Measurements from ENCODE around the gene TRPM3. TPM values are rescaled to one million over a fixed set of nuclear protein-coding genes. Genes with fewer than 3 reads are reported as not detected.

Gene TRPM3
- total RNA-seq, 1 donor, result under 0.01 TPM

- H3K4me3 ChIP-seq (ENCODE audit: low read depth, low read length), result no peak overlapping the region
- TF ChIP-seq CTCF (IDR thresholded peaks at IDR 0.05; ENCODE audit: insufficient read depth, low read depth, low read length), result no peak
- DNase-seq (ENCODE audit: low read depth), result no peak
Observed at GRCh38 chr9:70581955-70582350, 539.5 kb downstream of the TRPM3 start.

- no peak for DNase-seq (ENCODE audit: low read depth)
- TF ChIP-seq CTCF (IDR thresholded peaks at IDR 0.05; ENCODE audit: insufficient read depth, low read depth, low read length), result no peak
- no peak overlapping the region for H3K4me3 ChIP-seq (ENCODE audit: low read depth, low read length)
Observed at GRCh38 chr9:70581214-70581954, 540.0 kb downstream of the TRPM3 start.

- H3K4me3 ChIP-seq (ENCODE audit: low read depth, low read length), result no peak overlapping the region
- TF ChIP-seq CTCF (IDR thresholded peaks at IDR 0.05; ENCODE audit: insufficient read depth, low read depth, low read length), result no peak
- DNase-seq (ENCODE audit: low read depth), result no peak
Observed at GRCh38 chr9:70580606-70581195, 540.7 kb downstream of the TRPM3 start.

GRCh38 chr9:70579686-70580085, 541.7 kb downstream of the TRPM3 start:
- no peak for TF ChIP-seq CTCF (IDR thresholded peaks at IDR 0.05; ENCODE audit: insufficient read depth, low read depth, low read length)

GRCh38 chr9:70578720-70579119, 542.7 kb downstream of the TRPM3 start:
- TF ChIP-seq CTCF (IDR thresholded peaks at IDR 0.05; ENCODE audit: insufficient read depth, low read depth, low read length), result no peak
- H3K4me3 ChIP-seq (ENCODE audit: low read depth, low read length), result no peak overlapping the region
- DNase-seq (ENCODE audit: low read depth), result no peak

More at GRCh38 chr9:70579686-70580085, 541.7 kb downstream of the TRPM3 start:
- H3K4me3 ChIP-seq (ENCODE audit: low read depth, low read length), result no peak overlapping the region
- DNase-seq (ENCODE audit: low read depth), result no peak

- no peak overlapping the region for H3K4me3 ChIP-seq (ENCODE audit: low read depth, low read length)
- DNase-seq (ENCODE audit: low read depth), result no peak
- TF ChIP-seq CTCF (IDR thresholded peaks at IDR 0.05; ENCODE audit: insufficient read depth, low read depth, low read length), result no peak
Observed at GRCh38 chr9:70577671-70578070, 543.8 kb downstream of the TRPM3 start.

Data from fibroblast of villous mesenchyme (primary cell).